Measurements from ENCODE around the gene SPARCL1. TPM values are rescaled to one million over a fixed set of nuclear protein-coding genes. Genes with fewer than 3 reads are reported as not detected.

The SPARCL1 gene
- total RNA-seq, 2 donors from 2014 or later = 1,225 to 2,315 TPM

GRCh38 chr4:87511500-87511899, 17.7 kb downstream of the SPARCL1 start:
- TF ChIP-seq CTCF (IDR thresholded peaks at IDR 0.05) = no peak
- Histone ChIP-seq H3K27ac (peak overlapping the region; percentile 9 to 47), H3K4me1 (ENCODE audit: control insufficient read depth in 1 of 2, low read depth in 2 of 2) (peaks cover 37 to 82% of the 10 kb centered on the region in 2 donors), H3K27me3 (replicated peaks; ENCODE audit: insufficient read depth) (no peaks in the 10 kb centered on the region), H3K9me3 (no peaks in the 10 kb centered on the region), H3K36me3 (peaks cover 16% of the 10 kb centered on the region), H3K4me3 (no peak overlapping the region)
- no peak for ATAC-seq (ENCODE audit: insufficient number of reproducible peaks, low FRiP score, low read depth)
- DNase-seq (ENCODE audit: low spot score) = no peak

GRCh38 chr4:87510747-87511146, 18.4 kb downstream of the SPARCL1 start:
- no peaks in the 10 kb centered on the region for H3K27me3 ChIP-seq (replicated peaks; ENCODE audit: insufficient read depth)
- DNase-seq (ENCODE audit: low spot score) (no peak), ATAC-seq (ENCODE audit: insufficient number of reproducible peaks, low FRiP score, low read depth) (no peak)
- no peak for TF ChIP-seq CTCF (IDR thresholded peaks at IDR 0.05)
- H3K4me3 ChIP-seq = no peak overlapping the region
- no peaks in the 10 kb centered on the region for H3K9me3 ChIP-seq
- H3K36me3 ChIP-seq = peaks cover 16% of the 10 kb centered on the region
- peaks cover 33 to 82% of the 10 kb centered on the region in 2 donors for H3K4me1 ChIP-seq (ENCODE audit: control insufficient read depth in 1 of 2, low read depth in 2 of 2)
- H3K27ac ChIP-seq = peak overlapping the region; percentile 9 to 24

- H3K36me3 ChIP-seq = peaks cover 22% of the 10 kb centered on the region
- H3K27ac ChIP-seq = peak overlapping the region; percentile 75 to 80
- peaks cover 34 to 63% of the 10 kb centered on the region in 2 donors for H3K4me1 ChIP-seq (ENCODE audit: control insufficient read depth in 1 of 2, low read depth in 2 of 2)
Observed at GRCh38 chr4:87506974-87507701, 22.0 kb downstream of the SPARCL1 start.

GRCh38 chr4:87505862-87506261, 23.3 kb downstream of the SPARCL1 start:
- H3K27ac ChIP-seq = peak overlapping the region; percentile 75 to 80
- H3K9me3 ChIP-seq = no peaks in the 10 kb centered on the region
- H3K27me3 ChIP-seq (replicated peaks; ENCODE audit: insufficient read depth) = no peaks in the 10 kb centered on the region
- H3K4me3 ChIP-seq = no peak overlapping the region
- H3K36me3 ChIP-seq = peaks cover 21% of the 10 kb centered on the region
- peaks cover 30 to 65% of the 10 kb centered on the region in 2 donors for H3K4me1 ChIP-seq (ENCODE audit: control insufficient read depth in 1 of 2, low read depth in 2 of 2)
- no peak for DNase-seq (ENCODE audit: low spot score)
- TF ChIP-seq CTCF (IDR thresholded peaks at IDR 0.05) = no peak
- ATAC-seq (ENCODE audit: insufficient number of reproducible peaks, low FRiP score, low read depth) = no peak

More at GRCh38 chr4:87506974-87507701, 22.0 kb downstream of the SPARCL1 start:
- ATAC-seq (ENCODE audit: insufficient number of reproducible peaks, low FRiP score, low read depth) (peak; percentile 78), DNase-seq (ENCODE audit: low spot score) (no peak)
- TF ChIP-seq CTCF (IDR thresholded peaks at IDR 0.05) = no peak
- Histone ChIP-seq H3K9me3 (no peaks in the 10 kb centered on the region), H3K4me3 (peak overlapping the region; percentile 32), H3K27me3 (replicated peaks; ENCODE audit: insufficient read depth) (no peaks in the 10 kb centered on the region)

- peaks cover 14% of the 10 kb centered on the region for H3K36me3 ChIP-seq
- H3K27ac ChIP-seq = peak overlapping the region; percentile 42 to 57
- no peak for ATAC-seq (ENCODE audit: insufficient number of reproducible peaks, low FRiP score, low read depth)
- H3K4me3 ChIP-seq = no peak overlapping the region
- DNase-seq (ENCODE audit: low spot score) = no peak
- no peaks in the 10 kb centered on the region for H3K27me3 ChIP-seq (replicated peaks; ENCODE audit: insufficient read depth)
- TF ChIP-seq CTCF (IDR thresholded peaks at IDR 0.05) = no peak
- H3K9me3 ChIP-seq = no peaks in the 10 kb centered on the region
- peaks cover 30 to 71% of the 10 kb centered on the region in 2 donors for H3K4me1 ChIP-seq (ENCODE audit: control insufficient read depth in 1 of 2, low read depth in 2 of 2)
Observed at GRCh38 chr4:87502580-87503238, 26.5 kb downstream of the SPARCL1 start.

Measured in thoracic aorta (tissue), 2 donors.